K562 (cell line): ENCODE results near the gene MAZ. TPM values are rescaled to one million over a fixed set of nuclear protein-coding genes. Genes with fewer than 3 reads are reported as not detected.

Source experiments
- ATAC-seq: fragments of 200-7000 bp; cut with Tn5 transposase; 3 replicates; pipeline ENCODE4 v1.9.1; 2020; ENCODE audit warnings: moderate library complexity
- BruUV-seq: library from RNA; stranded (reverse); fragments of 400-500 nt; replicated peaks from 2 replicates; lab custom pipeline; 2021; lab: Mats Ljungman, UMichigan
- CTCF ChIA-PET: fragments of 300-600 bp; formaldehyde crosslinking; extraction: SDS; loops from one replicate; lab custom pipeline; 2021; ENCODE audit warnings: low intra/inter-chr PET ratio; lab: Yijun Ruan, JAX
- POLR2A ChIA-PET: fragments of 300-600, 350-650 bp; sonication (Branson Sonifier 250); formaldehyde crosslinking; extraction: SDS; loops from one replicate; lab custom pipeline; 2021; ENCODE audit warnings: antibody characterized with exemption, inconsistent platforms; lab: Yijun Ruan, JAX
- DNase-seq, 4 experiments: peaks; one replicate each; pipeline versions ENCODE4 v3.0.0 to v3.0.0-alpha.2; 2011 to 2018; ENCODE audit warnings: low spot score in 3 of 4, mixed read lengths in 3 of 4; ENCODE audit errors: extremely low read depth in 1 of 4
- FAIRE-seq: peaks from 2 replicates; lab custom pipeline; 2011; peaks lifted over from hg19 to GRCh38; lab: Jason Lieb, UNC
- H2AFZ ChIP-seq: 2 replicates; pipeline ENCODE4 v1.6.0; 2011; ENCODE audit warnings: low read depth, low read length, control low read depth, inconsistent platforms
- H3K27ac ChIP-seq: fragments of 200-600 bp; 3 replicates; pipeline ENCODE4 v1.8.0; 2011; ENCODE audit warnings: low read depth, mild to moderate bottlenecking, control low read depth, inconsistent platforms, low read length, moderate library complexity, mixed read lengths; ENCODE audit errors: extremely low read depth
- H3K27me3 ChIP-seq, 2 experiments: fragments of 300-600 bp in 1 of 2; 2 replicates in 1 of 2; 3 replicates in 1 of 2; pipeline versions ENCODE4 v1.6.0 to v1.8.0; 2011; ENCODE audit warnings: inconsistent platforms in 2 of 2, low read length in 2 of 2, mild to moderate bottlenecking in 1 of 2, mixed read lengths in 1 of 2, moderate library complexity in 1 of 2; ENCODE audit not compliant: control insufficient read depth in 2 of 2, insufficient read depth in 2 of 2
- H3K36me3 ChIP-seq: fragments of 300-600 bp; 3 replicates; pipeline ENCODE4 v1.8.0; 2011; ENCODE audit warnings: mild to moderate bottlenecking, low read length, inconsistent platforms; ENCODE audit not compliant: control insufficient read depth, insufficient read depth
- H3K4me1 ChIP-seq, 2 experiments: fragments of 200-600 bp in 1 of 2; replicated peaks in 1 of 2; 2 replicates in 1 of 2; 3 replicates in 1 of 2; pipeline versions ENCODE4 v1.5.1 to v1.8.0; 2011; ENCODE audit warnings: inconsistent platforms in 2 of 2, low read length in 2 of 2, mild to moderate bottlenecking in 1 of 2, mixed read lengths in 1 of 2, moderate library complexity in 1 of 2; ENCODE audit not compliant: control insufficient read depth in 2 of 2, insufficient read depth in 2 of 2
- H3K4me2 ChIP-seq: 2 replicates; pipeline ENCODE4 v1.6.1; 2011; ENCODE audit warnings: low read length, control low read depth, inconsistent platforms, mixed read lengths; ENCODE audit not compliant: insufficient read depth
- H3K4me3 ChIP-seq: fragments of 200-600 bp; sonication (generic), shearing (Covaris generic); 2 replicates; pipeline ENCODE4 v1.5.1; 2016; ENCODE audit warnings: control low read depth, inconsistent platforms
- H3K79me2 ChIP-seq: fragments of 200-600 bp; 3 replicates; pipeline ENCODE4 v1.8.0; 2011; ENCODE audit warnings: low read length, inconsistent platforms; ENCODE audit not compliant: control insufficient read depth, insufficient read depth
- H3K9ac ChIP-seq, 2 experiments: 2 replicates each; pipeline versions ENCODE4 v1.6.0 to v1.6.1; 2011; ENCODE audit warnings: low read depth in 2 of 2, low read length in 2 of 2, control low read depth in 1 of 2, inconsistent platforms in 1 of 2, mild to moderate bottlenecking in 1 of 2, mixed read lengths in 1 of 2; ENCODE audit not compliant: insufficient read depth in 1 of 2
- H3K9me1 ChIP-seq: one replicate; pipeline ENCODE4 v1.6.0; 2011; ENCODE audit warnings: inconsistent platforms, mild to moderate bottlenecking, low read length, moderate library complexity; ENCODE audit not compliant: control insufficient read depth, insufficient read depth
- H3K9me3 ChIP-seq: replicated peaks from 2 replicates; pipeline ENCODE4 v1.5.1; 2011; ENCODE audit warnings: low read depth, low read length, inconsistent platforms; ENCODE audit not compliant: control insufficient read depth, insufficient read depth
- H4K20me1 ChIP-seq: replicated peaks from 2 replicates; pipeline ENCODE4 v1.6.1; 2011; ENCODE audit warnings: low read length, inconsistent platforms, mixed read lengths; ENCODE audit not compliant: control insufficient read depth, insufficient read depth
- CBFA2T2 ChIP-seq: fragments of 450-650 bp; conservative IDR thresholded peaks from 2 replicates; pipeline ENCODE4 v1.6.1; 2017; ENCODE audit warnings: mild to moderate bottlenecking
- CBFA2T3 ChIP-seq: fragments of 450-650 bp; IDR thresholded peaks from 2 replicates; pipeline ENCODE4 v1.6.1; 2017
- CEBPB ChIP-seq: fragments of 450-650 bp; IDR thresholded peaks from 2 replicates; pipeline ENCODE4 v1.6.1; 2016; ENCODE audit warnings: missing genetic modification characterization, missing compliant biosample characterization
- CEBPG ChIP-seq, 3 experiments: fragments of 200-800 bp in 1 of 3; sonication (Bioruptor generic) in 1 of 3; sonication (generic) in 1 of 3; formaldehyde crosslinking in 1 of 3; IDR thresholded peaks in 2 of 3; conservative IDR thresholded peaks in 1 of 3; 2 replicates each; pipeline versions ENCODE4 v1.6.1 to v1.8.0; 2016 to 2022; ENCODE audit warnings: missing compliant biosample characterization in 2 of 3, missing genetic modification characterization in 2 of 3, mild to moderate bottlenecking in 1 of 3, missing genetic modification reagents in 1 of 3
- GABPA ChIP-seq: fragments of 200-800 bp; sonication (Bioruptor generic); conservative IDR thresholded peaks from 2 replicates; pipeline ENCODE4 v1.6.1; 2016; ENCODE audit warnings: low read depth, missing genetic modification characterization, missing compliant biosample characterization
- ZNF143 ChIP-seq: sonication (generic); formaldehyde crosslinking; IDR thresholded peaks from 2 replicates; pipeline ENCODE4 v1.9.0; 2022; ENCODE audit warnings: mild to moderate bottlenecking, missing genetic modification reagents
- ZNF384 ChIP-seq: IDR thresholded peaks from 2 replicates; pipeline ENCODE4 v1.6.1; 2012; ENCODE audit warnings: low read depth, low read length, improper control_type of control experiment
- WGBS: fragments of 100-300 bp; shearing (Covaris generic); methylation state at CpG from one replicate; pipeline ENCODE4 v1.1.6; 2016; ENCODE audit warnings: low coverage, mixed read lengths; ENCODE audit not compliant: insufficient coverage; ENCODE audit errors: missing lambda C conversion rate; 5-methylcytosine and 5-hydroxymethylcytosine counted together
- in situ Hi-C: fragments of 300-500 bp; cut with MboI; formaldehyde crosslinking; loops from 4 replicates; pipeline ENCODE4 v1.15.0; 2018; ENCODE audit warnings: inconsistent platforms, mixed read lengths
- intact Hi-C: fragments of 100-400 bp; cut with micrococcal nuclease; formaldehyde crosslinking; loops from 2 replicates; pipeline ENCODE4 v1.14.2; 2022
- polyA plus RNA-seq, 8 experiments: library from polyadenylated mRNA; depleted of rRNA in 4 of 8; stranded (reverse) in 5 of 8; unstranded in 3 of 8; fragments of >200 nt; fragmentation: Nextera tagmentation in 2 of 8; fragmentation: Illumina TruSeq in 1 of 8; extraction: Ambion mirVana in 2 of 8; extraction: Trizol in 1 of 8; gene quantifications; 2 replicates each; pipeline versions ENCODE4 v1.2.1 to v1.2.3, GENCODE V29; 2011 to 2014; ENCODE audit warnings: inconsistent platforms in 1 of 8, missing spikeins in 1 of 8
- total RNA-seq, 7 experiments: library from RNA; depleted of rRNA in 6 of 7; stranded (reverse); fragments of >200 nt in 6 of 7; fragmentation: Illumina TruSeq in 2 of 7; extraction: Trizol in 2 of 7; gene quantifications; 2 replicates each; pipeline versions ENCODE4 v1.2.1 to v1.2.3, GENCODE V29; 2011 to 2021; ENCODE audit warnings: low replicate concordance in 1 of 7

Gene MAZ
- total and polyA plus RNA-seq, 9 of the 15 experiments (the other 6 are each of a cell fraction or from before 2014, with no cell fraction given): 45.4 to 532 (median 250) TPM

GRCh38 chr16:29844575-29845331, 38.4 kb downstream of the MAZ start:
- peaks cover 0 to 40% of the 10 kb centered on the region in 2 experiments; a peak in 2 of 5 replicates for H3K4me1 ChIP-seq
- no peaks in the 10 kb centered on the region for H3K36me3 ChIP-seq
- ChIA-PET CTCF (no interaction called here), POLR2A (interaction anchor here (0.6 to 2.2 kb wide), 5 partner anchors 10 to 28 kb away, joined by 3 to 8 read pairs (median 4); no protein-coding TSS in a partner anchor)
- BruUV-seq: no TSS peak
- no peak overlapping the region for H2AFZ ChIP-seq
- no peak overlapping the region for H3K4me2 ChIP-seq
- H3K9me1 ChIP-seq: no peaks in the 10 kb centered on the region
- H3K27ac ChIP-seq: no peak overlapping the region
- H4K20me1 ChIP-seq: no peaks in the 10 kb centered on the region
- no peak overlapping the region for H3K4me3 ChIP-seq
- TF ChIP-seq ZNF143 (no peak), CEBPB (tag) (peak; percentile 80), CBFA2T2 (peak; percentile 29; the same call in 1 of the 2 replicates), CEBPG (CRISPR knock-in tag; IDR thresholded peaks at IDR 0.05) (no peak), CEBPG (tag; conservative IDR thresholded peaks at IDR 0.05 in 1 of 2, IDR thresholded peaks at IDR 0.05 in 1 of 2) (peak in 1 of 2 experiments; percentile 57; a peak in 1 of 4 replicates), CBFA2T3 (peak; percentile 55), GABPA (tag) (no peak), ZNF384 (peak; percentile 73)
- H3K27me3 ChIP-seq: 0 out of 5 replicates have a peak, but pooled peaks cover 0 to 4% of the 10 kb centered on the region in 2 experiments
- FAIRE-seq (no peak), ATAC-seq (no peak), DNase-seq (no peak)
- no peaks in the 10 kb centered on the region for H3K9me3 ChIP-seq
- H3K9ac ChIP-seq: peak overlapping the region in 1 of 2 experiments; percentile 78; a peak in 2 of 4 replicates
- in situ Hi-C loops: no loop called here
- intact Hi-C loops: no loop called here
- H3K79me2 ChIP-seq: no peaks in the 10 kb centered on the region
- WGBS: 54% methylated on average over 27 of the region's 28 CpGs
